Right kidney (tissue), 1 donor: ENCODE data around the gene DHRS4.
"Not testable (repeated sequence)": the region's sequence is repeated elsewhere in the genome, so short reads cannot be mapped to it uniquely, and the experiment has no call there.

ENCODE experiments used
- DNase-seq: peaks from one replicate; pipeline ENCODE4 v3.0.0-alpha.2; 2016

Gene DHRS4

GRCh38 chr14:23981951-23982813, 28.6 kb downstream of the DHRS4 start:
- DNase-seq = not testable (repeated sequence)

DNA sequence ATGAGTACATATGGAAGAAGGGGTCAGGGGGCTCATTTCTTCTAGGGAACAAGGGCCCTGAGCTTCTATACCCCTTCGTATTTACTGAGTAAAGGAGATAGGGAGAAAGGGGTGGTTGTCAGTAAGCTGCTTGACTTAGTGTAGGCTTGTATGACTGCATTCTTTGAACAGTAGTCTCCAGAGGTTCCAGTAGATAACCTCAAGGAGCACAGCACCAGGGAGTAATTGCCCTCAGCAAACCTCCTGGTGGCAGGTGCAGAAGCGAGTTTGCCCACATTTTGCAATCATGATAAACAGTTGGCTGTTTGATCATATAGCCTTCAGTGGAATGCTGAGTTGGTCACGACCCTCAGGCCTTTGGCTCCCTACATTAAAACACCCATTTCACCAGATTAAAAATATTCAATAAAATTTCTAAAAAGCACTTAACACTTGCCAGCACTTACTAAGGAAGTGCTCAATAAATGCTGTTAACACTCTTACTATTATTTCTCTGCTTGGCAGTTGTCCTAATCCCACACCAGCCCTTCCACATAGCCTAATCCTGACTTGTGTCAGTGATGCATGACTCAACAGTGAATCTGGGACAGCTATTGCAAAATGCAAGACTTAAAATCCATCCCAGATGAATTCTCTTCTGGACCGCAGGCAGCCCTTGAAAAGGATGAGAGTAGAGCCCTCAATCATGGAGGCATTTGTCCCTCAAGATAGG, 31.5 kb downstream of the DHRS4 start:
- DNase-seq = no peak

DNA sequence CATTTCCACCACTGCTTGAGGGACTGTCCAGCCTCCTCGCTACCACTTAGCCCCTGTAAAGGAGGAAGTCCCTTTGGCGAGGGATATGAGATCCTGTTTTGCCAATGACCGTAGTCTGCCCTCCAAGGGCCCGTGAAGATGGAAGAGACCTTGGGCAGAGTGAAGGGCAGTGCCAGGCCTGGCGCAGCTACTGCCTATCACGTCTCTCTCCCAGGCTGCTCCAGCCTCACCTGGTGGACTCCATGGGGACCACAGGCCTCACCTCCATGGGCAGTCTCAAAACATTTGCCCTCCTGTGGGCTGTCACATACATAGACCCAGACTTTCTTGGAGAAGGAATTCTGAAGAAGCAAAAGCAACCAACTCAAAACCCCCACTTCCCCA, 34.6 kb downstream of the DHRS4 start:
- DNase-seq = not testable (repeated sequence)

- DNase-seq = peak; percentile 83
These were observed 35.2 kb downstream of the DHRS4 start, which contains the start of gene DHRS4L2 for GRCh38 chr14:23988607-23989363. Gene DHRS4L2, plus strand, starts transcription at chr14:23988929. Its CDS starts 19 bp downstream, at chr14:23988948.

GRCh38 chr14:23989734-23990445, 36.3 kb downstream of the DHRS4 start:
- DNase-seq = not testable (repeated sequence)

DNA sequence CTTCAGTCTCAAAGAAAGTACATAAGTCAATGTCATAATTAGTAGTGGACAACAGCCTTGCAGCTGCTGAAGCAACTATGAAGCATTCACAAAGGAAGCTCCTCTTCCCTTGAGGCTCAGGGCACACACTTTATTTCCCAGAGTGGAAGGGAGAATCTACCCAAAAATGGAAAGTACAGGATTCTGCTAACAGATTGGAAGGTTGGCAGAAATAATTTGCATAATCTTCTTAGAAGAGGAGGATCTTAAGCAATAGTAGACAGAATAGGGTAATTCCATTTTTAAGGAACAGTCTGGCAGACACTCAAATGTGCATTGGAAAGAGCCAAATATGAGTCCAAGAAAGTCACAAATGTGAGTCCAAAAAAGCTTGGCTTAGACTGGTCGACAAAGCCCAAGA, 37.4 kb downstream of the DHRS4 start:
- not testable (repeated sequence) for DNase-seq

- not testable (repeated sequence) for DNase-seq
These were observed 39.5 kb downstream of the DHRS4 start for GRCh38 chr14:23993042-23993441.

- not testable (repeated sequence) for DNase-seq
These were observed 42.4 kb downstream of the DHRS4 start for GRCh38 chr14:23996009-23996408.

GRCh38 chr14:23996825-23997224, 43.3 kb downstream of the DHRS4 start:
- not testable (repeated sequence) for DNase-seq

DNA sequence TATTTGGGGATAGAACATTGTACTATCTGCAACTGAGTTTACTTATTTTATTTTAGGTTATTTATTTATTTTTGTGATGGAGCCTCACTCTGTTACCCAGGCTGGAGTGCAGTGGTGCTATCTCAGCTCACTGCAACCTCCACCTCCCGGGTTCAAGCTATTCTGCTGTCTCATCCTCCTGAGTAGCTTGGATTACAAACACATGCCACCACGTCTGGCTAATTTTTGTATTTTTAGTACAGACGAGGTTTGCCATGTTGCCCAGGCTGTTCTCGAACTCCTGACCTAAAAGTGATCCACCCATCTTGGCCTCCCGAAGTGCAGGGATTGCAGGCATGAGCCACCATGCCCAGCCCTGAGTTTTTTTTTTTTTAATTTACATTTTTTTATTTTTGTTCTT, 46.1 kb downstream of the DHRS4 start:
- DNase-seq = not testable (repeated sequence)

DNA sequence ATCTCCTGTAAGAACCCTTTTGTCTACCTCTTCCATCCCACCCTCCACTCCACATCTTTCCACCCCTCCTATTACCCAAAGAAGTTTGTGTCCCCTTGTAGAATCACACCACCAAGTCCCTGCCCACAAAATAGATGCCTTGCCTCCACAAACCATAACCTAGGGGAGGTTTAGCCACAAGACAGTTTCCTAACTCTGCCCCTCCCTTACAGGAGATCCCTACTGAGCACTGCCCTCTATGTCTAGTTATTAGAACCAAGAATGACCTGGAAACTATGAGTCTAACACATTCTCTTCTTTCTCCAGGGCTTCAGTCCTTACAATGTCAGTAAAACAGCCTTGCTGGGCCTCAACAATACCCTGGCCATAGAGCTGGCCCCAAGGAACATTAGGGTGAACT, 47.5 kb downstream of the DHRS4 start:
- DNase-seq = not testable (repeated sequence)

- not testable (repeated sequence) for DNase-seq
These were observed 48.1 kb downstream of the DHRS4 start for GRCh38 chr14:24001679-24002078.

GRCh38 chr14:24006471-24006816, 52.9 kb downstream of the DHRS4 start:
- DNase-seq = peak; percentile 72

- DNase-seq = peak; percentile 71
These were observed 53.5 kb downstream of the DHRS4 start for GRCh38 chr14:24006817-24007652.

DNA sequence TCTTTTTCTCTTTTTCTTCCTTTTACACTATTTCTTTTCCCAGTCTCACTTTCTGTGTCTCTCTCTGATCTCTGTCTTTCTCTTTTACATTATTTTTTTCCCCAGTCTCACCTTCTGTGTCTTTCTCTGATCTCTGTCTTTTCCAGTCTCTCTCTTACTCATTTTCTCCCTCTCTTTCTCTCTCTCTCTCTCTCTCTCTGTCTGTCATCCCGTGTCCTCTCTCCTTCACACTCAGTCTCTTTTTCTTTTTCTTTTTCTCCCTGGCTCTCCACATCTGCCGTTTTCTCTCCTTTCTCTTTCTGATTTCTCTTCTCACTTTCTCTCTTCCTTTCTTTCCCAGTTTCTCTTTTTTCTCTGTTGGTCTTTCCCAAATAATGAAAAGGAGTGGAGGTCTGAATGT, 57.5 kb downstream of the DHRS4 start:
- DNase-seq = no peak

DNA sequence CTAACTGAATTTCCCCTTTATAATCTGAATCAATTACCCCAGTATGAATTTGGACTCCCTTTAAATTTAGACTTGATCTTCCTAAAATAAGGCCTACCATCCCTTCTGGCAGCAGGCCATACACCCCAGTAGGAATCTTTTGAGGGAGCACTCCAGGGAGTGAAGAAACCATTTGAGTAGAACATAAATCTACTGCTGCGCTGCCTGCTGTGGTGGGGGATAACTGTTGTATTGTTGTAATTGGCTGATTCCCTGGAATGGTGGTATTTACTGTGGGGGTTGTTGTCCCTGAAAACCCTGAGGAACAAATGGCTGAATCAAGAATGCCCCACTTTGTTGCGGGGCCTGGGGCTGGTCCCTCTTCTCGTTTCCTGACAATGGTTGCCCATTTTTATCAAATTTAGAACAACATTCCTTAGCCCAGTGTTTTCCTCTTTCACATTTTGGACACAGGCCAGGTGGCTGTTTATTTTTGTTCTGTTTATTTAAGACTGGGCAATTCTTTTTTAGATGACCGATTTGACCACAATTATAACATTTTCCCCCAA, 59.2 kb downstream of the DHRS4 start:
- DNase-seq = not testable (repeated sequence)

DNA sequence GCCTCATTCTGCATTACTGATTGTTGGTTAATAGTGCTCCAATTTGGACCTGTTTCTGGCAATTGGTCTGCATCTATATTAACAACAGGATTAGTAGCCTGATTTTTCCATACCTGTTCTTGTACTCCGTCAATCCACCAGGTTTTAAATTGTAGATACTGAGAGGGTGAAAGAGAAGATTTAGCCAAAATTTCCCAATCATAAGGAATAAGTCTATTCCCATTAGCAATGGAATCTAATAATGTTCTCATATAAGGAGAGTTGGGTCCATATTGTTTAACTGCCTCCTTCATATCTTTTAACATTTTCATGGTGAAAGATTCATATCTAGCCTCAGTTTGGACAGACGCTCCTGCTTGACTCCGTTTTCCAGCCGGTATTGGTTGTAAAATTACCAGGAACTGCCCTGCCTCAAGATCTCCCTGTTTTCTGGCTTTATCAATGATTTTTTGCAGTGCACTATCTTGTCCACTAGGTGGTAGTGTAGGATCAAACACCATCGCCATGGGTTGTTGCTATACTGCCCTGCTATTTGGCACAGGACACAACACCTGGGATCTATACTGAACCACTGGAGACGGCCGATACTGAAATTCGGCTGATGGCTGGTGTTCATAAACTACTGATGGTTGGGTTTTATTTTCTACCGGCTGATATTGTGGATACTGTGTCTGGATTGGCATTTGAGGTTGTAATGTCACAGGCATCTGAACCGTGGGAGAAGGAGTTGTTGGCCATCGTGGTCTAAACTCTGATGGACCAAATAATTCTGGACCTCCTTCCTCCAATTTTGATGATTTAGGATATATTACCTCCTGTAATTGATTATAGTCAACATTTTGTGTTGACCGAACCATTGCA, 60.3 kb downstream of the DHRS4 start:
- DNase-seq = peak; percentile 42

- not testable (repeated sequence) for DNase-seq
These were observed 62.2 kb downstream of the DHRS4 start for GRCh38 chr14:24015745-24016144.
